ENCODE measurements around the gene STAC2.

STAC2 gene

GRCh38 chr17:39224778-39225307 is 902 bp downstream of the STAC2 start:
- Histone ChIP-seq H3K4me3 (ENCODE audit: insufficient read depth, low read length, poor library complexity, severe bottlenecking) (no peak overlapping the region), H3K9ac (ENCODE audit: low read length) (no peak overlapping the region), H3K27ac (ENCODE audit: low read depth, low read length) (no peak overlapping the region), H3K27me3 (ENCODE audit: low read length) (no peaks in the 10 kb centered on the region; the same call in 1 of the 2 replicates), H3K9me3 (ENCODE audit: insufficient read depth, low read length) (no peaks in the 10 kb centered on the region), H2AFZ (ENCODE audit: low read depth, low read length, severe bottlenecking) (no peak overlapping the region), H3F3A (ENCODE audit: insufficient read depth) (no peaks in the 10 kb centered on the region), H3K4me2 (ENCODE audit: low read depth, low read length, poor library complexity, severe bottlenecking) (no peak overlapping the region), H3K9me2 (replicated peaks; ENCODE audit: insufficient read depth, low read length) (no peaks in the 10 kb centered on the region), H3K36me3 (ENCODE audit: low read length) (no peaks in the 10 kb centered on the region), H4K20me1 (ENCODE audit: low read depth, low read length) (no peaks in the 10 kb centered on the region), H3K79me2 (ENCODE audit: insufficient read depth, low read length) (no peaks in the 10 kb centered on the region)
- TF ChIP-seq CTCF (IDR thresholded peaks at IDR 0.05; ENCODE audit: insufficient read depth, low read length, poor library complexity, severe bottlenecking) (no peak), EZH2phosphoT487 (conservative IDR thresholded peaks at IDR 0.05; ENCODE audit: low read length) (no peak)

- H3K36me3 ChIP-seq (ENCODE audit: low read length): no peaks in the 10 kb centered on the region
- H3K4me3 ChIP-seq (ENCODE audit: insufficient read depth, low read length, poor library complexity, severe bottlenecking): no peak overlapping the region
- H3K4me2 ChIP-seq (ENCODE audit: low read depth, low read length, poor library complexity, severe bottlenecking): no peak overlapping the region
- TF ChIP-seq EZH2phosphoT487 (conservative IDR thresholded peaks at IDR 0.05; ENCODE audit: low read length) (no peak), CTCF (IDR thresholded peaks at IDR 0.05; ENCODE audit: insufficient read depth, low read length, poor library complexity, severe bottlenecking) (no peak)
- H3K9me3 ChIP-seq (ENCODE audit: insufficient read depth, low read length): no peaks in the 10 kb centered on the region
- H3F3A ChIP-seq (ENCODE audit: insufficient read depth): no peaks in the 10 kb centered on the region
- H3K27ac ChIP-seq (ENCODE audit: low read depth, low read length): no peak overlapping the region
- no peaks in the 10 kb centered on the region for H3K79me2 ChIP-seq (ENCODE audit: insufficient read depth, low read length)
- H3K9ac ChIP-seq (ENCODE audit: low read length): no peak overlapping the region
- H2AFZ ChIP-seq (ENCODE audit: low read depth, low read length, severe bottlenecking): no peak overlapping the region
- H4K20me1 ChIP-seq (ENCODE audit: low read depth, low read length): no peaks in the 10 kb centered on the region
- H3K9me2 ChIP-seq (replicated peaks; ENCODE audit: insufficient read depth, low read length): no peaks in the 10 kb centered on the region
- H3K27me3 ChIP-seq (ENCODE audit: low read length): no peaks in the 10 kb centered on the region; the same call in 1 of the 2 replicates
These were observed 1.6 kb downstream of the STAC2 start for GRCh38 chr17:39223907-39224777.

- H3K9me2 ChIP-seq (replicated peaks; ENCODE audit: insufficient read depth, low read length): no peaks in the 10 kb centered on the region
- no peaks in the 10 kb centered on the region for H4K20me1 ChIP-seq (ENCODE audit: low read depth, low read length)
- H3K36me3 ChIP-seq (ENCODE audit: low read length): no peaks in the 10 kb centered on the region
- no peaks in the 10 kb centered on the region for H3K9me3 ChIP-seq (ENCODE audit: insufficient read depth, low read length)
- no peak overlapping the region for H3K9ac ChIP-seq (ENCODE audit: low read length)
- TF ChIP-seq CTCF (IDR thresholded peaks at IDR 0.05; ENCODE audit: insufficient read depth, low read length, poor library complexity, severe bottlenecking) (no peak), EZH2phosphoT487 (conservative IDR thresholded peaks at IDR 0.05; ENCODE audit: low read length) (no peak)
- no peak overlapping the region for H2AFZ ChIP-seq (ENCODE audit: low read depth, low read length, severe bottlenecking)
- H3F3A ChIP-seq (ENCODE audit: insufficient read depth): no peaks in the 10 kb centered on the region
- no peaks in the 10 kb centered on the region; the same call in 1 of the 2 replicates for H3K27me3 ChIP-seq (ENCODE audit: low read length)
- H3K4me2 ChIP-seq (ENCODE audit: low read depth, low read length, poor library complexity, severe bottlenecking): no peak overlapping the region
- H3K4me3 ChIP-seq (ENCODE audit: insufficient read depth, low read length, poor library complexity, severe bottlenecking): no peak overlapping the region
- no peak overlapping the region for H3K27ac ChIP-seq (ENCODE audit: low read depth, low read length)
- no peaks in the 10 kb centered on the region for H3K79me2 ChIP-seq (ENCODE audit: insufficient read depth, low read length)
These were observed 2.6 kb downstream of the STAC2 start for GRCh38 chr17:39222866-39223834.
